ENCODE measurements around the gene BAK1.
A peak's percentile ranks its signal among the peaks of the same experiment; 100 is the strongest.

The BAK1 gene

GRCh38 chr6:33579828-33580714 lies at the start of gene BAK1:
TSS of gene BAK1 (minus strand) at chr6:33580276. CDS start at chr6:33577604, 2,672 bp downstream.
- DNase-seq, result peak; percentile 93

GRCh38 chr6:33628401-33628964 lies 48.4 kb upstream of the BAK1 start:
- DNase-seq, result peak; percentile 67 to 85

GRCh38 chr6:33627876-33628275 lies 47.8 kb upstream of the BAK1 start:
- no peak for DNase-seq

- no peak for DNase-seq
These were observed 44.8 kb upstream of the BAK1 start for GRCh38 chr6:33624856-33625255.

GRCh38 chr6:33623895-33624381 lies 43.9 kb upstream of the BAK1 start:
- no peak for DNase-seq

- DNase-seq, result no peak
These were observed 42.7 kb upstream of the BAK1 start for GRCh38 chr6:33622456-33623431.

- no peak for DNase-seq
These were observed 41.8 kb upstream of the BAK1 start for GRCh38 chr6:33621711-33622388.

GRCh38 chr6:33620856-33621710 lies 41.0 kb upstream of the BAK1 start, which contains the start of gene ITPR3:
TSS of gene ITPR3 (plus strand) at chr6:33621322. CDS start at chr6:33621603, 281 bp downstream.
- DNase-seq, result no peak

- DNase-seq, result no peak
These were observed 40.2 kb upstream of the BAK1 start for GRCh38 chr6:33620158-33620855.

GRCh38 chr6:33619166-33619840 lies 39.2 kb upstream of the BAK1 start:
- no peak for DNase-seq

GRCh38 chr6:33616913-33617312 lies 36.8 kb upstream of the BAK1 start:
- no peak for DNase-seq

- no peak for DNase-seq
These were observed 36.0 kb upstream of the BAK1 start for GRCh38 chr6:33616113-33616512.

GRCh38 chr6:33613795-33614168 lies 33.7 kb upstream of the BAK1 start:
- no peak for DNase-seq

GRCh38 chr6:33613146-33613794 lies 33.2 kb upstream of the BAK1 start:
- no peak for DNase-seq

- DNase-seq, result no peak
These were observed 31.0 kb upstream of the BAK1 start for GRCh38 chr6:33610779-33611732.

- DNase-seq, result no peak
These were observed 30.0 kb upstream of the BAK1 start for GRCh38 chr6:33610067-33610466.

GRCh38 chr6:33609528-33609927 lies 29.5 kb upstream of the BAK1 start:
- no peak for DNase-seq

- no peak for DNase-seq
These were observed 28.9 kb upstream of the BAK1 start for GRCh38 chr6:33609019-33609418.

Data from SHP77 (cell line).